ENCODE results near the gene CRACR2A.

GRCh38 chr12:3589745-3590144, 163.2 kb downstream of the CRACR2A start:
- no peak for TF ChIP-seq HNF4G (IDR thresholded peaks at IDR 0.05; ENCODE audit: borderline replicate concordance, low read depth, low read length)
- TF ChIP-seq HNF4G (CRISPR knock-in tag; IDR thresholded peaks at IDR 0.05; ENCODE audit: borderline replicate concordance, low read depth) = no peak
- TF ChIP-seq, protein P1, sequence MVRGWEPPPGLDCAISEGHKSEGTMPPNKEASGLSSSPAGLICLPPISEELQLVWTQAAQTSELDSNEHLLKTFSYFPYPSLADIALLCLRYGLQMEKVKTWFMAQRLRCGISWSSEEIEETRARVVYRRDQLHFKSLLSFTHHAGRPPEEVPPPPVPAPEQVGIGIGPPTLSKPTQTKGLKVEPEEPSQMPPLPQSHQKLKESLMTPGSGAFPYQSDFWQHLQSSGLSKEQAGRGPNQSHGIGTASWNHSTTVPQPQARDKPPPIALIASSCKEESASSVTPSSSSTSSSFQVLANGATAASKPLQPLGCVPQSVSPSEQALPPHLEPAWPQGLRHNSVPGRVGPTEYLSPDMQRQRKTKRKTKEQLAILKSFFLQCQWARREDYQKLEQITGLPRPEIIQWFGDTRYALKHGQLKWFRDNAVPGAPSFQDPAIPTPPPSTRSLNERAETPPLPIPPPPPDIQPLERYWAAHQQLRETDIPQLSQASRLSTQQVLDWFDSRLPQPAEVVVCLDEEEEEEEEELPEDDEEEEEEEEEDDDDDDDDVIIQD (CRISPR knock-in tag; IDR thresholded peaks at IDR 0.05; ENCODE audit: low read depth) = no peak
- TF ChIP-seq REST (IDR thresholded peaks at IDR 0.05; ENCODE audit: borderline replicate concordance in 1 of 2, low read depth in 1 of 2, low read length in 2 of 2) = no peak
- TF ChIP-seq KAT2B (IDR thresholded peaks at IDR 0.05; ENCODE audit: borderline replicate concordance, low read depth, low read length) = no peak
- TF ChIP-seq, protein P2, sequence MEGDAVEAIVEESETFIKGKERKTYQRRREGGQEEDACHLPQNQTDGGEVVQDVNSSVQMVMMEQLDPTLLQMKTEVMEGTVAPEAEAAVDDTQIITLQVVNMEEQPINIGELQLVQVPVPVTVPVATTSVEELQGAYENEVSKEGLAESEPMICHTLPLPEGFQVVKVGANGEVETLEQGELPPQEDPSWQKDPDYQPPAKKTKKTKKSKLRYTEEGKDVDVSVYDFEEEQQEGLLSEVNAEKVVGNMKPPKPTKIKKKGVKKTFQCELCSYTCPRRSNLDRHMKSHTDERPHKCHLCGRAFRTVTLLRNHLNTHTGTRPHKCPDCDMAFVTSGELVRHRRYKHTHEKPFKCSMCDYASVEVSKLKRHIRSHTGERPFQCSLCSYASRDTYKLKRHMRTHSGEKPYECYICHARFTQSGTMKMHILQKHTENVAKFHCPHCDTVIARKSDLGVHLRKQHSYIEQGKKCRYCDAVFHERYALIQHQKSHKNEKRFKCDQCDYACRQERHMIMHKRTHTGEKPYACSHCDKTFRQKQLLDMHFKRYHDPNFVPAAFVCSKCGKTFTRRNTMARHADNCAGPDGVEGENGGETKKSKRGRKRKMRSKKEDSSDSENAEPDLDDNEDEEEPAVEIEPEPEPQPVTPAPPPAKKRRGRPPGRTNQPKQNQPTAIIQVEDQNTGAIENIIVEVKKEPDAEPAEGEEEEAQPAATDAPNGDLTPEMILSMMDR (CRISPR knock-in tag; IDR thresholded peaks at IDR 0.05) = no peak
- no peak for TF ChIP-seq ZNF274 (CRISPR knock-in tag; IDR thresholded peaks at IDR 0.05)

Data from HepG2 (cell line).